Kidney capillary endothelial cell (primary cell): ENCODE data around the gene BLMH.

Experiments used
- DNase-seq: peaks from one replicate; pipeline ENCODE4 v3.0.0-alpha.2; 2018; ENCODE audit warnings: low spot score

The BLMH gene

DNA sequence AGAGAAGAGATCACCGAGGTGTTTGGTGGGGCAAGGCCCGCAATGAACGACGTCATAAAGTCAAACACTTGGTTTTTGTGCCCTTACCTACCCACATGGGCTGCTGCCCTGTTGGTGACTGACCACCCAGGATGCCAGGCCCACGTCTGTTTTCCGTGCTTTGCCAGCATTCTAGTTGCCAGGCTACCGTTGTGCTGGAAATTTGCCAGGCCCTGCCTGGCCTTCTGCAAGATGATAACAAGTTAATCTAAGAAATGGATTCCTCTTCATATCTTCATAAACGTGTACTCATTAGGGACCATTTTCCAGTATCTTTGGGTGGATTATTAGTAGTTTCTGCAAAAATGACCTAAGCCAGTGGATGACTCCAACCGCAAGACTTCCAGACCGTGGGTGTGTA is 91.6 kb downstream of the BLMH start:
- no peak for DNase-seq

DNA sequence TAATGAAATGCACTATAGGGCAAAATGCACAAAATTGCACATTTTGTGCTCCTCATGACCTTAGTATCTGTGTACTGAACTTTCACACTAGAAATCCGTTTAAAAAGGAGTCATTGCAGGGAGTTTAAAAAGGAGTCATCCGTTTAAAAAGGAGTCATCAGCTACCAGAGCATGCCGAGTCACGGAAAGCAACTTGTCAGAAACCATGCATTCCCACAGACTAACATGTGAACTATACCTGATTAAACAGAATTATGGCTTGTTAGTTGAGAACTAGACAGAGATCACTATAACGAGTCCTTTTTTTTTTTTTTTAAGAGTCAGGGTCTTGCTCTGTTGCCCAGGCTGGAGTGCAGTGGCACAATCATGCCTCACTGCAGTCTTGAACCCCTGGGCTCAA is 92.1 kb downstream of the BLMH start:
- DNase-seq: no peak
